HG02938 (cell line): ENCODE results near the gene NXT1.
"Not testable (repeated sequence)": the region's sequence is repeated elsewhere in the genome, so short reads cannot be mapped to it uniquely, and the experiment has no call there.

Experiments
- ATAC-seq: cut with Tn5 transposase; IDR thresholded peaks from one replicate; pipeline ENCODE4 v1.9.1; 2021; ENCODE audit warnings: mild to moderate bottlenecking, moderate library complexity; ENCODE audit not compliant: unreplicated experiment

NXT1 gene

GRCh38 chr20:23350196-23350903 is at the start of gene NXT1:
TSS of gene NXT1 (plus strand) at chr20:23350791. CDS start at chr20:23354042, 3,251 bp downstream.
- ATAC-seq: peak; percentile 76

GRCh38 chr20:23301436-23302050 is 49.0 kb upstream of the NXT1 start:
- no peak for ATAC-seq

- no peak for ATAC-seq
Observed at GRCh38 chr20:23302386-23302785, 48.2 kb upstream of the NXT1 start.

GRCh38 chr20:23302801-23303200 is 47.8 kb upstream of the NXT1 start:
- no peak for ATAC-seq

GRCh38 chr20:23303325-23304102 is 47.1 kb upstream of the NXT1 start:
- no peak for ATAC-seq

GRCh38 chr20:23304616-23305015 is 46.0 kb upstream of the NXT1 start:
- no peak for ATAC-seq

GRCh38 chr20:23305098-23305497 is 45.5 kb upstream of the NXT1 start:
- no peak for ATAC-seq

- not testable (repeated sequence) for ATAC-seq
Observed at GRCh38 chr20:23307393-23307792, 43.2 kb upstream of the NXT1 start.

- no peak for ATAC-seq
Observed at GRCh38 chr20:23308024-23308423, 42.6 kb upstream of the NXT1 start.

- ATAC-seq: no peak
Observed at GRCh38 chr20:23308908-23309307, 41.7 kb upstream of the NXT1 start.

GRCh38 chr20:23309781-23310180 is 40.8 kb upstream of the NXT1 start:
- no peak for ATAC-seq

- no peak for ATAC-seq
Observed at GRCh38 chr20:23311947-23312506, 38.6 kb upstream of the NXT1 start.

GRCh38 chr20:23313271-23313670 is 37.3 kb upstream of the NXT1 start:
- no peak for ATAC-seq

GRCh38 chr20:23314699-23315098 is 35.9 kb upstream of the NXT1 start:
- no peak for ATAC-seq

GRCh38 chr20:23315099-23315498 is 35.5 kb upstream of the NXT1 start:
- ATAC-seq: no peak

GRCh38 chr20:23316626-23317025 is 34.0 kb upstream of the NXT1 start:
- no peak for ATAC-seq

- ATAC-seq: no peak
Observed at GRCh38 chr20:23317081-23317480, 33.5 kb upstream of the NXT1 start.

- no peak for ATAC-seq
Observed at GRCh38 chr20:23318347-23318746, 32.2 kb upstream of the NXT1 start.

- ATAC-seq: no peak
Observed at GRCh38 chr20:23320317-23320716, 30.3 kb upstream of the NXT1 start.

- ATAC-seq: no peak
Observed at GRCh38 chr20:23325107-23325506, 25.5 kb upstream of the NXT1 start.

- no peak for ATAC-seq
Observed at GRCh38 chr20:23326774-23327173, 23.8 kb upstream of the NXT1 start.
